ENCODE results near the gene TPPP. TPM values are rescaled to one million over a fixed set of nuclear protein-coding genes. Genes with fewer than 3 reads are reported as not detected.
"Not testable (repeated sequence)": the region's sequence is repeated elsewhere in the genome, so short reads cannot be mapped to it uniquely, and the experiment has no call there.

The TPPP gene
- polyA plus RNA-seq (0.88 to 2.5 TPM (median 1.1 TPM) in 3 replicates), polyA minus RNA-seq (1.9 to 4.3 TPM (median 2.6 TPM) in 3 replicates)
- polyA plus RNA-seq (2011; ENCODE audit: low read depth): 1.4 TPM
- polyA plus RNA-seq (2011; cell fraction: cytosol; rRNA removed): 1.5 and 2.7 TPM in 2 replicates
- 3.6 and 4.5 TPM in 2 replicates for polyA plus RNA-seq (2011; cell fraction: nucleus; rRNA removed)
- 1.6 and 2.7 TPM in 2 replicates for polyA plus RNA-seq (2012; ENCODE audit: low replicate concordance)
- polyA minus RNA-seq (2011; cell fraction: cytosol; rRNA and poly(A)+ RNA removed): 5.9 TPM
- polyA minus RNA-seq (2011; cell fraction: nucleus; rRNA and poly(A)+ RNA removed): 4.0 and 4.1 TPM in 2 replicates

DNA sequence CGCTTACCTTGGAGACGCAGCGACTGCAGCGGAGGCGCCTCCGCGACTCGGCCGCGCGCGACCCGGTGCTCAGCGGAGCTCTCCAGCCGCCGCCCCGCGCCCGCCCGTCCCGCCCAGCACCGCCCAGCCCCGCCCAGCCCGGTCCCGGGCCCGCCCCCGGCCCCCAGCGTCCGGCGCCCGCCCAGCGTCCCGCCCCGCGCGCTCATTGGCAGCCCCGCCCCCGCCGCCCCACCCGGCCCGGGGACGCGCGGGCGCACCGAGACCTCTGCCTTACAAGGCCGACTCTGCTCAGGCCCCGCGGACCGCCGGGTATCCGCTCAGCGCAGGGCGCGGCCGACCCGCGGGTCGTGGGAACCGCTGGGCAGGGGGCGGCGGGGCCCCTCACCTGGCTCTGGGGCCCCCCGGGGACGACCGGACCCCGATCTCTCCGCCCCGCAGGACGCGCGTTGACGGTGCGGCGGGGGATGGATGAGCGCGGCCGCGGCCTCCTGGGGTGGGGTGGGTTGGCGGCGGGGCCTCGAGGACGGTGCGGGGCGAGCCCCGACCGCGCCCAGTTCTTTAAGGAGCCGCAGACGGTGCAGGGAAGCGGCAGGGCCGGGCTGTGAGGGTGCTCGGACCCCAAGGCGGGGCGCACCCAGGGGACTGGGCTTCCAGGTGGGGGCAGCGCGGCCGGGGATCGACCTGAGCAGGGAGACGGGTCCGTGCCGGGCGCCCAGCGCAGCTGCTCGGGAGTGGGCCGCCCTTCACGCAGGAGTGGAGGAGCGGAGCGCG is at the start of gene TPPP:
Gene TPPP (minus strand): TSS at position 82 of the 771 bp plus-strand sequence. CDS start 15,292 bp downstream, outside the sequence.
- H4K20me1 ChIP-seq (ENCODE audit: control insufficient read depth, extremely low read depth, insufficient read depth, low read length); H3K79me2 ChIP-seq (ENCODE audit: control insufficient read depth, insufficient read depth, low read length); H3K36me3 ChIP-seq (ENCODE audit: control insufficient read depth in 2 of 2, extremely low read depth in 1 of 2, insufficient read depth in 2 of 2, low read length in 2 of 2); FAIRE-seq; H3K9me3 ChIP-seq (ENCODE audit: control insufficient read depth, low read depth, low read length); H3K9me1 ChIP-seq (ENCODE audit: control insufficient read depth, extremely low read depth, insufficient read depth, low read length); DNase-seq (ENCODE audit: low read depth, low spot score); dilution Hi-C loops (cut with MboI; ENCODE audit: extremely low pct_ligation_motif_present, low sequenced_read_pairs); H3K27me3 ChIP-seq (ENCODE audit: control insufficient read depth, extremely low read depth, insufficient read depth, low read length); H3K27ac ChIP-seq (ENCODE audit: control insufficient read depth, insufficient read depth, low read length); H3K4me1 ChIP-seq (ENCODE audit: control insufficient read depth, extremely low read depth, insufficient read depth, low read length): not testable (repeated sequence)
- H3K4me3 ChIP-seq (ENCODE audit: control insufficient read depth in 2 of 3, extremely low read depth in 1 of 3, insufficient read depth in 2 of 3, low read depth in 1 of 3, low read length in 3 of 3): peak within 1 kb of the TSS; percentile 34 to 62 (median 50)
- H3K4me2 ChIP-seq (ENCODE audit: control insufficient read depth, extremely low read depth, insufficient read depth, low read depth, low read length): peak within 1 kb of the TSS; percentile 64
- H3K9ac ChIP-seq (ENCODE audit: control insufficient read depth, extremely low read depth, insufficient read depth, low read length): peak within 1 kb of the TSS; percentile 22
- peak within 1 kb of the TSS; percentile 58 for H2AFZ ChIP-seq (ENCODE audit: control insufficient read depth, low read length)

DNA sequence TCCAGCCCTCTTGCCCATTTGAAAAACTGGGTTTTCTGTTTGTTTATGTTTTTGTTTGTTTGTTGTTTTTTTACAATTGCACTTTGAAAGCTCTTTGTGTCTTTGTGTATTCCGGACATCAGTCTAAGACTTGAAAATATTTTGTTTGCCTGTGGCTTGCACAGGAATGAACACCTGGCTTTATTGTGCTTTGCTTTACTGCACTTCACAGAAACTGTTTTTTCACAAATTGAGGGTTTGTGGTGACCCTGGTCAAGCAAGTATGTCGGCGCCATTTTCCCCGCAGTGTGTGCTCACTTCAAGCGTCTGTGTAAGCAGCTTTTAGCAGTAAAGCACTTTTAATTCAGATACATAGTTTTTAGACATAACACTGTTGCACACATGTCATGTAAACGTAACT is 49.1 kb upstream of the TPPP start:
- H3K9me3 ChIP-seq (ENCODE audit: control insufficient read depth, low read depth, low read length); DNase-seq (ENCODE audit: low read depth, low spot score); H2AFZ ChIP-seq (ENCODE audit: control insufficient read depth, low read length); H3K4me1 ChIP-seq (ENCODE audit: control insufficient read depth, extremely low read depth, insufficient read depth, low read length); H3K36me3 ChIP-seq (ENCODE audit: control insufficient read depth in 2 of 2, extremely low read depth in 1 of 2, insufficient read depth in 2 of 2, low read length in 2 of 2); H3K27ac ChIP-seq (ENCODE audit: control insufficient read depth, insufficient read depth, low read length); H3K4me2 ChIP-seq (ENCODE audit: control insufficient read depth, extremely low read depth, insufficient read depth, low read depth, low read length); H3K79me2 ChIP-seq (ENCODE audit: control insufficient read depth, insufficient read depth, low read length); H3K9me1 ChIP-seq (ENCODE audit: control insufficient read depth, extremely low read depth, insufficient read depth, low read length); H3K9ac ChIP-seq (ENCODE audit: control insufficient read depth, extremely low read depth, insufficient read depth, low read length); FAIRE-seq; H3K4me3 ChIP-seq (ENCODE audit: control insufficient read depth in 2 of 3, extremely low read depth in 1 of 3, insufficient read depth in 2 of 3, low read depth in 1 of 3, low read length in 3 of 3); dilution Hi-C loops (cut with MboI; ENCODE audit: extremely low pct_ligation_motif_present, low sequenced_read_pairs); H4K20me1 ChIP-seq (ENCODE audit: control insufficient read depth, extremely low read depth, insufficient read depth, low read length); H3K27me3 ChIP-seq (ENCODE audit: control insufficient read depth, extremely low read depth, insufficient read depth, low read length): not testable (repeated sequence)

DNA sequence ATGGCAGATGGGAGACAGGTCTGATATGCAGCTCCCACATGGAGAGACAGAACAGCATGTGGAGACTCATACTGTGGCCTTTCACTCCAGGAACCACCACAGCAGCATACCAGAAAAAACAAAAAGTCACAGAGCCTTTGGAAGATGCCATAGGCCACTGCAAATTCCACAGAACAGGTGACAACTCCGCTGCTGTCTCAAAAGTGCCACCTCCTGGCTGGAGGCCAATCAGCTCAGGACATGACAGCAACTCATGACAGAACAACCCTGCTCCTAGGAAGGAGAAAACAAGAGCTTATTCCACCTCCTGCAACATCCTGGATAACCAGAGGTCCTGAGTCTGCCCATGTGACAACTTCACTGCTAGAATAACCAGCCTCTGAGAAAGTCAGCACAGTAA is 41.0 kb upstream of the TPPP start:
- H2AFZ ChIP-seq (ENCODE audit: control insufficient read depth, low read length); H3K4me1 ChIP-seq (ENCODE audit: control insufficient read depth, extremely low read depth, insufficient read depth, low read length); H3K9me1 ChIP-seq (ENCODE audit: control insufficient read depth, extremely low read depth, insufficient read depth, low read length); H3K9ac ChIP-seq (ENCODE audit: control insufficient read depth, extremely low read depth, insufficient read depth, low read length); dilution Hi-C loops (cut with MboI; ENCODE audit: extremely low pct_ligation_motif_present, low sequenced_read_pairs); H3K27ac ChIP-seq (ENCODE audit: control insufficient read depth, insufficient read depth, low read length); H3K27me3 ChIP-seq (ENCODE audit: control insufficient read depth, extremely low read depth, insufficient read depth, low read length); H3K36me3 ChIP-seq (ENCODE audit: control insufficient read depth in 2 of 2, extremely low read depth in 1 of 2, insufficient read depth in 2 of 2, low read length in 2 of 2); H3K4me3 ChIP-seq (ENCODE audit: control insufficient read depth in 2 of 3, extremely low read depth in 1 of 3, insufficient read depth in 2 of 3, low read depth in 1 of 3, low read length in 3 of 3); FAIRE-seq; H3K79me2 ChIP-seq (ENCODE audit: control insufficient read depth, insufficient read depth, low read length); H3K4me2 ChIP-seq (ENCODE audit: control insufficient read depth, extremely low read depth, insufficient read depth, low read depth, low read length); H4K20me1 ChIP-seq (ENCODE audit: control insufficient read depth, extremely low read depth, insufficient read depth, low read length); H3K9me3 ChIP-seq (ENCODE audit: control insufficient read depth, low read depth, low read length); DNase-seq (ENCODE audit: low read depth, low spot score): not testable (repeated sequence)

DNA sequence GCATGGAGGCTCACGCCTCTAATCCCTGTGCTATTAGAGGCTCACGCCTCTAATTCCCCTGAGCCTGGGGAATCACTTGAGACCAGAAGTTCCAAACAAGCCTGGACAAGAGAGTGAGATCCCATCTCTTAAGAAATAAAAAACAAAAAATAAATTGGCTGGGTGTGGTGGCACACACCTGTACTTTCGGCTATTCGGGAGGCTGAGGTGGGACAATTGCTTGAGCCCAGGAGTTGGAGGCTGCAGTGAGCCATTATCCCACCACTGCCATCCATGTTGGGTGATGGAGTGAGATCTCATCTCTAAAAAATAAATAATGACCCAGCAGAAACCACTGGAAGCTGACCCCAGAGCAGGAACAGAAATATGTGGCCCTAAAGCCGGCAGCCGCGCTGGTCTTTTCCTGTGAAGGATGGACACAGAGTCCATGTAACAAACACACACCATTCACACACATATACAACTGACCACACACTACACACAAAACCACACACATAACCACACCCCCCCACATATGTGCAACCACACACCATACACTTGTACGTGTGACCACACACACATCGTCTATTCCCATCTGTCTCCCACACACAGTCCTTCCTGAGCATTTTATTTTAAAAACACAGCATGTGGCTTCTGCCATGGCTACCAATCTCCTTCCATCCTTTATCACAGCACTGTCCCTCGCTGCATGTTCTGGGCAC is 39.8 kb upstream of the TPPP start:
- H3K9me3 ChIP-seq (ENCODE audit: control insufficient read depth, low read depth, low read length); H2AFZ ChIP-seq (ENCODE audit: control insufficient read depth, low read length); H3K9me1 ChIP-seq (ENCODE audit: control insufficient read depth, extremely low read depth, insufficient read depth, low read length); H3K36me3 ChIP-seq (ENCODE audit: control insufficient read depth in 2 of 2, extremely low read depth in 1 of 2, insufficient read depth in 2 of 2, low read length in 2 of 2); H3K27me3 ChIP-seq (ENCODE audit: control insufficient read depth, extremely low read depth, insufficient read depth, low read length); H3K4me3 ChIP-seq (ENCODE audit: control insufficient read depth in 2 of 3, extremely low read depth in 1 of 3, insufficient read depth in 2 of 3, low read depth in 1 of 3, low read length in 3 of 3); H4K20me1 ChIP-seq (ENCODE audit: control insufficient read depth, extremely low read depth, insufficient read depth, low read length); DNase-seq (ENCODE audit: low read depth, low spot score); H3K4me2 ChIP-seq (ENCODE audit: control insufficient read depth, extremely low read depth, insufficient read depth, low read depth, low read length); FAIRE-seq; H3K9ac ChIP-seq (ENCODE audit: control insufficient read depth, extremely low read depth, insufficient read depth, low read length); dilution Hi-C loops (cut with MboI; ENCODE audit: extremely low pct_ligation_motif_present, low sequenced_read_pairs); H3K27ac ChIP-seq (ENCODE audit: control insufficient read depth, insufficient read depth, low read length); H3K4me1 ChIP-seq (ENCODE audit: control insufficient read depth, extremely low read depth, insufficient read depth, low read length); H3K79me2 ChIP-seq (ENCODE audit: control insufficient read depth, insufficient read depth, low read length): not testable (repeated sequence)

Data from keratinocyte (primary cell).